ENCODE measurements around the gene SLC7A10.
A peak's percentile ranks its signal among the peaks of the same experiment; 100 is the strongest.

The SLC7A10 gene

DNA sequence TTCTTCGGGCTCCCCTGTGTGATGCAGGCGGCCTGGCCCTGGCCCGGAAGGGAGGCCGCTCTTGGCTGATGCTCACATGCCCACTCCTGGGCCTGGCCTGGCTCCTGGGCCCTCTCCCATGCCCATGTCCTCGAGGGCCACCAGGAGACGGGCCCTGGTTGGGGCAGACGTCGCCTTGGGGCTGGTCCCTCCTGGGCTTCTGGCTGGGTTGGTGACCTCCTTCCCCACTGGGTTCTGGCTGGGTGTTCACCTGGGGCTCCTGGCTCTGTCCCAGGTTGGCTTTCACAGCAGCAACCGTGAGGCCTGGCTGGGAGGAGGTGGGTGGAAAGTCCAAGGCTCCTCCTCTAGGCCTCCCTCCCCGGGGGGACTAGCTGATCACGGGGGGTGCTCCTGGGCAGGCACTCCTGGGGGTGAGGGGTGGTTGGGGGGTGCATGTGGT is 15.5 kb upstream of the SLC7A10 start:
- Histone ChIP-seq H3K4me3 (no peak overlapping the region), H3K27ac (peak overlapping the region in 10 of 21 experiments; percentile 3 to 56 (median 32))

GRCh38 chr19:33240181-33240771 is 14.6 kb upstream of the SLC7A10 start:
- Histone ChIP-seq H3K4me3 (no peak overlapping the region), H3K27ac (peak overlapping the region in 2 of 21 experiments; percentile 5 to 46)

DNA sequence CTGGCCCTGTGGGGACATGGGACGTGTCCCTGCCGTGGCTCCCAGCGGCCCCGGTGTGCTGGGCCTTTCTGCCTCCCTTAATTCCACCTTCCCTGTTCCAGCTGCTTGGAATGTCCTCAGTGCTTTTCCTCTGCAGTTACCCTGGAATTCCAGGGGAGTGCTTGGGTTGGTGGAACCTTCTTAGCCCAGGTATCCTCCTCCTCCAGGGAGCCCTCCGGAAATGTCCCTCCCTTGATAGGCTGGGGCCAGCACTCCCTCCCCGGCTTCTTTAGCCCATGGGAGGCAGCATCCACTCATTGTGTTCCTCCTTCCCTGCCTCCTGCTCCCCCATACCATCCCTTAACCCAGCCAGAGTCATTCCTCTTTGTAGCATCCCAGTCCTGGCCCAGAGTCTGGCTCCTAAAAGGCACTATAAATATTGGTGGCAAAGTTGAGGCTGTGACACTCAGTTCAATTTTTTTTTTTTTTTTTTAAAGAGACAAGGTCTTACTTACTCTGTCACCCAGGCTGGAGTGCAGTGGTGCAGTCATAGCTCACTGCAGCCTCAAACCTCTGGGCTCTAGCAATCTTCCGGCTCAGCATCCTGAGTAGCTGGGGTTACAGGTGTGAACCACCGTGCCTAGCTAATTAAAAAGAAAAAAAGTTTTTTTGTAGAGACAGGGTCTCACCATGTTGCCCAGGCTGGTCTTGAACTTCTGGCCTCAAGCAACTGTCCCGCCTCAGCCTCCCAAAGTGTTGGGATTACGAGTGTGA is 13.7 kb upstream of the SLC7A10 start:
- no peak overlapping the region for H3K27ac ChIP-seq

DNA sequence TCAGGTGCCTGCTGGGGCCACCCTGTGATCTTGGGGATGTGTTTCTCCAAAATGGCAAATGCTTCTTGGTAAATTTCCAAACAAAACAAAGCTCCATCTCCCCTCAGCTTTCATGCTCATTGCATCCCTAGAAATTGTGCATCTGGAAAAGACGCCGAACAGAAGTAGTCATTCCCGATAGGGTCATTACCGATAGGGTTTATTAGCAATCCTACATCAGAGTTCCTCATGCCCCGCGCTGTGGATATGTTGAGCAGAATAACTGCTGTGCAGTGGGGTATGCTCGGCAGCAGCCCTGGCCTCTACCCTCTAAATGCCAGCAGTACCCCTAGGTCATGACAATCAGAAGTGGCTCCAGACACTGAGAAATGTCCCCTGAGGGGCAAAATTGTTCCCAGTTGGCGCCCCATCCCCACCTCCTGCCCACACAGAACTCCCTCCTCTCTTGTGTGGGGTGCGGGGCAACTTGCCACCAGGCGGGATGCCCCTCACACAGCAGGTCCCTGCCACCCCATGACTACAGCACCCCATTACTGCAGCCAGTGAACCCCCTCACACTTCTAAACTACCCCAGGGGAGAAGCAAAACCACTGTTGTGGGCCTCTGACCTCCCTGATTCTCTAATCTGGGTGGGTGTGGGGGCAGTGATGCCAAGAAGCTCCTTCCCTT is 13.0 kb upstream of the SLC7A10 start:
- H3K4me3 ChIP-seq, result no peak overlapping the region
- H3K27ac ChIP-seq, result no peak overlapping the region

More for the DNA sequence above, 13.7 kb upstream of the SLC7A10 start:
- H3K4me3 ChIP-seq, result no peak overlapping the region

DNA sequence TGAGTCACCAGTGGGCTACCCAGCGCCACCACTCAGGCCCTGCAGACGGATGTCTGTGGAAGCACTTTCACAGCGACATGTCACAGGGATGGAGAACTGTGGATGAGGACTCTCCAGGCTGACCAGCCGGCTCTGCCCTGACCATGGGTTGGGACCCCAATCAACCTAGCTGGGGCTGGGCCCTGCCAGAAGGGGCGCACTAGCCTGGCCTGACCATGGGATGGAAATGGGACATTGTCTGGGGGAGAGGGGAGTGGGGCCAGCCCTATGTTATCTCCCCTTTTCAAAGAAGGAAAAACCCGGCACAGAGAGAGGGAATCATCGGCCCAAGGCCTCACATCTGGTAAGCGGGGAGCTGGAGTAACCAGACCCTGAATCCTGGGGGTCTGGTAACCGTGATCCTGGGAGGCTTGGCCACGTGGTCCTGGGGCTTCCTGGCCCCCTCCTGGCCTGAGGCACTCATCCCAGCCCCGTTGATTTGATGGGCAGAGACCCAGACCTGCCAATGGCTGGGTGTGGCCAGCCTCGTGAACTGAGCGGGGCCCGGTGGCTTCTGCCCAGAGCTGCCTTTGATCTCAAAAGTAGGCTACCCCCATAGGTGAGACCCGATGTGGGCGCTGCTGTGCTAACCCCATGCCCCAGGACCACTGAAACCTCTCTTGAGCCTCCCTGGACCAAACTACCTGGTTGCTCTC is 11.2 kb upstream of the SLC7A10 start:
- Histone ChIP-seq H3K27ac (no peak overlapping the region), H3K4me3 (no peak overlapping the region)

DNA sequence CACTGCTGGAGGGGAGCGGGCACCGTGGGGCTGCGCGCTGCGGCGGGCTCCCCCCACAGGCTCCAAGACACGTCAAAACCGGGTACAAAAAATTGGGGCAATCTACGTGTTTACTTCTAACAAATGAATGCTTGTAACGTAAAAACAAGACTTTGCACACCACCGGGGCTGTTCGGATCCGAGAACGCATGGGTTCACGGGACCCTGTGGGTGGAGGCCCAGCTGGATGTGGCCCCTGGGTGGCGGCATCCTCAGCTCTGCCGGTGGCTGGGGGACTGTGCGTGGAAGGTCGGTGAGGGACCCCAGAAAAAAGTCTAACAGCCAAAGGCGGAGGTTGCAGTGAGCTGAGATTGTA is 10.3 kb upstream of the SLC7A10 start:
- peak overlapping the region in 2 of 7 experiments; percentile 2 to 23 for H3K4me3 ChIP-seq
- H3K27ac ChIP-seq, result peak overlapping the region in 2 of 21 experiments; percentile 24 to 31

GRCh38 chr19:33235269-33235995 is 9.8 kb upstream of the SLC7A10 start:
- Histone ChIP-seq H3K4me3 (peak overlapping the region in 2 of 7 experiments; percentile 2 to 23), H3K27ac (peak overlapping the region in 2 of 21 experiments; percentile 24 to 31)

DNA sequence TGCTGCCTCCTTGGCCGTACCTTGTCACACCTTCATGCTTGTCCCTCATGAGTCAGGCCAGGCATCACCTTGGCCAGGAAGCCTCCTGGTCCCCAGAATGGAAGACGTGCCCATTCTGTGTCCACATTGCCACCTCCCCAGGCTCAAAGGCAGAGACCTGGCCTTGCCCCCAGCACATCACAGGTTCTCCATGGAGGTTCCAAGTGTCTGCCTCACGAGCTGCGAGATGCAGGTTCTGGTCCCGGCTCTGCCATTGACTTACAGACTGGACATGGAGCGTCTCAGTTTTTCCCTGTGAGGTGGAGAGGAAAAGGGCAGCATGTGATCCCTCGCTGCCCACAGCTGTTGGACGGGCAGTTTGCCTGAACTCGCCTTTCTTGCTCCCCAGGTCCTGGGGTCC is 9.1 kb upstream of the SLC7A10 start:
- Histone ChIP-seq H3K4me3 (no peak overlapping the region), H3K27ac (no peak overlapping the region)

DNA sequence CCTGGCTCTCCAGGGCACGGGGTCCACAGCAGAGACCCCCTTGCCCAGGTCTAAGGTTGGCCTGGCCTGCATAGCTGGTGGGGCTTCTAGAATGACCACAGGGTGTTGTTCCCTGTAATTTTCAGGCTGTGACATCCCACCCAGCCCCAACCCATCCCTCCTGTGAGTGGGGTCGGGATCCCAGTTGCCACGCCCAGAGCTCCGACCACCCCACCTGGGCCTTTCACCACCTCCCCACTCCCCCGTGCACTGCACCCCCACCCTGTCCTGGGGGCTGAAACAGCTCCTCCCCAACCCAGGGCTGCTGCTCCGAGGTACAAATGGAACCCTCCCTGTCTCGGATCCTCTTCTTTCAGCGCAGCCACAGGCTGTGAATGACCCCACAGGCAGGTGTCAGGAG is 8.4 kb upstream of the SLC7A10 start:
- H3K27ac ChIP-seq, result no peak overlapping the region
- no peak overlapping the region for H3K4me3 ChIP-seq

GRCh38 chr19:33233056-33233873 is 7.6 kb upstream of the SLC7A10 start:
- Histone ChIP-seq H3K27ac (no peak overlapping the region), H3K4me3 (no peak overlapping the region)

DNA sequence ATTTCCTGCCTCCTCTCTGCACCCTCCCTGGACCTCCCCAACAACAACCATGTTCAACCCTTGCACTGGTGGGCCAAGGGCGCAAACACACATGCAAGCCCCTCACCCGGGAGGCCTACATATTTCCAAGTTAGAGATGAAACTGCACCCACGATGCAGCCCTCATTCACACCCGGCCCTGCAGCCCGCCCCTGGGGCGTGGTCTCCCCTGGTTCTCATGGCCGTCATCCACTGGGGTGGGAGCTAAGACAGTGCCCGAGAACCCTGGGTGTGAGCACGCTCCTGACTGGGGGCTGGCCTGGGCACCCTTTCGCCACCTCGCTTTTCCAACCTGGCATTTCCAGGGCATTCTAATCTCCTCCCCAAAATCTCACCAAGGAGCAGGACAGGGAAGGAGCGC is 7.0 kb upstream of the SLC7A10 start:
- H3K4me3 ChIP-seq, result no peak overlapping the region
- H3K27ac ChIP-seq, result no peak overlapping the region

DNA sequence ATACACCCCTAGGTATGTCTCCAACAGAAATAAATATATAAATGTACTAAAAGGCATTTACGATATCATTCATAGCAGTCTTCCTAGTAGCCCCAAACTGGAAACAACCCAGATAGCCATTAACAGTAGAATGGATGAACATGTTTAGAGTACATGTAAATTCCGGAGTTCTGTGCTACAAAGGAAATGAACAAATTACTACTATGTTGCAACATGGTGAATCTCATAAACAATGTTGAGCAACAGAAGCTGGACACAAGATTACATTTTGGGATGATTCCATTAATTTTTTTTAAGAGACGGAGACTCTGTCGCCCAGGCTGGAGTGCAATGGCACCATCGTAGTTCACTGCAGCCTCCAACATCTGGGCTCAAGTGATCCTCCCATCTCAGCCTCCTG is 5.9 kb upstream of the SLC7A10 start:
- Histone ChIP-seq H3K27ac (no peak overlapping the region), H3K4me3 (no peak overlapping the region)

DNA sequence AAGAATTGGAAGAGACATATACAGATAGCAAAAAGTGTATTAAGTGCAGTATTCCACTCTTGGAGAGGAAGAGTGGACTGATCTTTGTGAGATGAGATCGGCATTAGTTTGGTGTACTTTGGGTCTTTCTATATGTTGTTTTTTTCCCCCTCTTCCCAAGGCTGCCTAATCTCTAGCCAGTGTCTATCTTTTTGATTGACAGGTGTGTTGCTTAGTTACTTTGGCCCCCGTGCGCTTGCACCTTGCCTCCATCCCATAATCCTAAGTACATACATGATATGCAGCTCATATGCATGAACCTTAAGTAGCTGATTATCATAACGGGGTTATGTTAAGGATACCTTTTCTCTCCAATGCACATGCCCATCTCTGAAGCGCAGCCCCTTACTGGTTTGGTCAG is 4.3 kb upstream of the SLC7A10 start:
- no peak overlapping the region for H3K4me3 ChIP-seq
- no peak overlapping the region for H3K27ac ChIP-seq

- Histone ChIP-seq H3K4me3 (no peak overlapping the region), H3K27ac (no peak overlapping the region)
Observed at GRCh38 chr19:33227870-33228599, 2.4 kb upstream of the SLC7A10 start.

GRCh38 chr19:33227242-33227650 is 1.6 kb upstream of the SLC7A10 start:
- Histone ChIP-seq H3K27ac (no peak overlapping the region), H3K4me3 (peak overlapping the region in 5 of 7 experiments; percentile 15 to 42 (median 24))

GRCh38 chr19:33226550-33227241 is 1.0 kb upstream of the SLC7A10 start:
- H3K4me3 ChIP-seq, result peak overlapping the region in 6 of 7 experiments; percentile 15 to 42 (median 22)
- no peak overlapping the region for H3K27ac ChIP-seq

DNA sequence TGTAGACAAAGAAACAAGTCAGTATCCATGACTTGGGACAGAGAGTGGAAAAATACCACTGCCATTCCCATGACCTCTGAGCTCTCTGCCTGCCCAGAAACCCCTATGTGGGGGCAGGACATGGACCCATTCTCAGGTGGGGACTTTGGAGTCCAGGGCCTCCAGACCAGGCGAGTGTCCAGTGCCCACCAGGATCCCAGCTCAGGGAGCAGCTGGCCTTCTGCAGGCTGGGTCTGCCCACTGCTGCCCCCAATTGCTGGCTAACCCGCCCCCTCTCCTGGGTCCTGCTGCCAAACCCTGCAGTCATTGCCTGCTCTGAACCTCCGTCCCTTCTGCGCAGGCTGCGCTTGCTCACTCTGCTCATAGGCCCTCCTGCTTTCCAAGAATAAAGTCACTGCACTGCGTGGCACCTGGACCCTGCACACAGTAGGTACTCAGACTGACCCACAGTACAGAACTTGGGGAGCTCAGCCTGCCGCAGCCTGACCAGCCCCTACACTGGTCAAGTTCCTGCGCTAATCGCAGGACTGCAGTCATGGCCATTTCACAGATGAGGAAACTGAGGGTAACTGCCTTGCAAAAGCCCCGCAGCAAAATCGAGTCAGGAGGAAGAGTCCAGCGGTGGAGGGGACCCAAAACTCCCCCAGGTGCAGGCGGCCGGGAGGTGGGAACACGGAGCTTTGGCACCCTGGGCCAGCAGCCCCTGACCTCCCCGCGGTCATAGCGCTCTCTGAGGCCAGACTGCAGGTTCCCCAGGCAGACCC is 774 bp downstream of the SLC7A10 start:
- H3K27ac ChIP-seq, result no peak overlapping the region
- H3K4me3 ChIP-seq, result peak overlapping the region in 1 of 7 experiments; percentile 7

Data from skin epidermis (tissue), 12 donors.